ENCODE data around the gene C8A. TPM values are rescaled to one million over a fixed set of nuclear protein-coding genes. Genes with fewer than 3 reads are reported as not detected.

Gene C8A
- total and polyA plus RNA-seq, 2 of the 8 experiments (the other 6 are each of a cell fraction or from before 2014, with no cell fraction given), result not detected

DNA sequence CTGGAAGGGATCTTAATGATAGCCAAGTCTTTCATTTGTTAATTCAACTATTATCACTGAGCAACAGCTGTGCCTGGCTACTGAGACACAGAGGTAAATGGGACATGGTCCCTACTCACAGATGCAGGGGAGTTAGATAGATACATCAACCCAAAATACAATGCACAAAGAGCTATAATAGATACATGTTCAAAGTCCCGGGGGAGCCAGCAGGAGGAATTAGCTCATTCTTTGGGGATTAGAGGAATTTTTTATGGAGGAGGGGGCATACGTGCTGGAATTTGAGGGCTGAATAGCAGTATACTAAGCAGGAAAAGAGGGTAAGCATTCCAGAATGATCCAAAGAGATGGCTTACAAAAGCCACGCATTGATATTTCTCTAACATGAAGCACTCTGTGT, 76.6 kb downstream of the C8A start:
- TF ChIP-seq YY1 (IDR thresholded peaks at IDR 0.05; ENCODE audit: low read depth, low read length) (no peak), KDM5A (IDR thresholded peaks at IDR 0.05; ENCODE audit: low read length) (no peak), SRF (IDR thresholded peaks at IDR 0.05; ENCODE audit: low read depth, low read length) (no peak), RAD21 (IDR thresholded peaks at IDR 0.05 in 1 of 2, conservative IDR thresholded peaks at IDR 0.05 in 1 of 2; ENCODE audit: low read depth in 2 of 2, low read length in 2 of 2) (no peak), GABPA (IDR thresholded peaks at IDR 0.05; ENCODE audit: borderline replicate concordance, insufficient read depth, low read length) (no peak), CTBP2 (IDR thresholded peaks at IDR 0.05; ENCODE audit: borderline replicate concordance, insufficient read depth, insufficient read length, low read length) (no peak), TCF12 (IDR thresholded peaks at IDR 0.05; ENCODE audit: low read depth, low read length) (no peak), CBX5 (IDR thresholded peaks at IDR 0.05; ENCODE audit: low read depth, low read length) (no peak), PHF8 (conservative IDR thresholded peaks at IDR 0.05; ENCODE audit: low read depth, low read length) (no peak), EZH2 (IDR thresholded peaks at IDR 0.05; ENCODE audit: low read depth, low read length, severe bottlenecking) (no peak), HDAC6 (IDR thresholded peaks at IDR 0.05; ENCODE audit: low read depth, low read length) (no peak), SUZ12 (IDR thresholded peaks at IDR 0.05; ENCODE audit: low read length) (no peak), FOSL1 (IDR thresholded peaks at IDR 0.05; ENCODE audit: insufficient read depth, low read depth, low read length) (no peak)
- Histone ChIP-seq H2BK5ac (ENCODE audit: low read depth, low read length) (no peak overlapping the region), H3K36me3 (ENCODE audit: control insufficient read depth in 2 of 4, insufficient read depth in 4 of 4, low read length in 3 of 4) (no peaks in the 10 kb centered on the region), H3K9ac (replicated peaks in 1 of 4; ENCODE audit: extremely low read depth in 1 of 4, low read depth in 3 of 4, low read length in 3 of 4) (no peak overlapping the region), H3K23me2 (ENCODE audit: low read depth, low read length) (no peaks in the 10 kb centered on the region; the same call in 1 of the 2 replicates), H2AFZ (ENCODE audit: low read length) (no peak overlapping the region), H3K14ac (ENCODE audit: insufficient read length) (no peak overlapping the region), H2BK120ac (replicated peaks; ENCODE audit: low read depth, low read length) (no peak overlapping the region), H3K4ac (replicated peaks; ENCODE audit: insufficient read length, low read depth, low read length) (no peak overlapping the region), H3K9me3 (ENCODE audit: insufficient read depth in 2 of 2, low read depth in 1 of 2, low read length in 1 of 2) (no peaks in the 10 kb centered on the region), H3K4me2 (ENCODE audit: insufficient read depth in 1 of 2, low read depth in 2 of 2, low read length in 2 of 2) (no peak overlapping the region), H3K27me3 (replicated peaks in 1 of 4; ENCODE audit: control insufficient read depth in 3 of 4, extremely low read depth in 1 of 4, insufficient read depth in 3 of 4, low read length in 3 of 4) (no peaks in the 10 kb centered on the region), H3K18ac (ENCODE audit: extremely low read depth, low read length) (no peak overlapping the region), H3K4me1 (replicated peaks in 1 of 4; ENCODE audit: control insufficient read depth in 3 of 4, insufficient read depth in 4 of 4, low read length in 3 of 4) (peaks cover 0 to 5% (median 4%) of the 10 kb centered on the region in 4 experiments; a peak in 4 of 7 replicates), H2BK15ac (ENCODE audit: low read length) (no peak overlapping the region), H4K91ac (replicated peaks; ENCODE audit: insufficient read length, low read length) (no peak overlapping the region), H3K27ac (ENCODE audit: low read depth, low read length) (no peak overlapping the region), H3K56ac (replicated peaks; ENCODE audit: insufficient read length, low read depth, low read length) (no peak overlapping the region), H3K79me2 (ENCODE audit: control insufficient read depth in 1 of 2, insufficient read depth in 2 of 2, low read length in 2 of 2) (no peaks in the 10 kb centered on the region), H4K8ac (ENCODE audit: extremely low read depth, insufficient read depth, low read length) (no peak overlapping the region), H2BK12ac (ENCODE audit: low read depth, low read length) (no peak overlapping the region), H3K79me1 (ENCODE audit: low read depth, low read length) (no peaks in the 10 kb centered on the region), H3K23ac (ENCODE audit: insufficient read length) (no peak overlapping the region), H2BK20ac (ENCODE audit: low read length) (no peak overlapping the region), H4K20me1 (replicated peaks in 1 of 2; ENCODE audit: control insufficient read depth in 1 of 2, insufficient read depth in 2 of 2, low read length in 2 of 2) (no peaks in the 10 kb centered on the region), H2AK5ac (ENCODE audit: low read depth, low read length) (no peak overlapping the region), H3K4me3 (ENCODE audit: extremely low read depth in 1 of 4, insufficient read depth in 2 of 4, low read depth in 3 of 4, low read length in 4 of 4) (no peak overlapping the region), H4K5ac (ENCODE audit: insufficient read length, low read depth, low read length) (no peak overlapping the region)
- WGBS, 2 experiments (ENCODE audit: extremely low coverage in 1 of 2, insufficient coverage in 1 of 2, insufficient read length in 1 of 2, insufficient replicate concordance in 2 of 2, low coverage in 1 of 2, low lambda C conversion rate in 2 of 2, missing lambda C conversion rate in 1 of 2), result 80% methylated on average over 3 of the region's 3 CpGs; no CpG with 5 or more reads in 1 of the 2 experiments
- DNase-seq (ENCODE audit: low read depth in 1 of 2, low spot score in 2 of 2) (no peak), FAIRE-seq (no peak)
- ChIA-PET POLR2A (ENCODE audit: partially characterized antibody) (no interaction called here), CTCF (ENCODE audit: partially characterized antibody) (interaction anchor here (0.7 to 2.6 kb wide), 7 partner anchors 10 to 110 kb away, joined by 3 to 13 read pairs (median 4); partner anchors contain the start of gene C8B)

Data from H1 (cell line).